Posterior vena cava (tissue), 2 donors: Measurements from ENCODE around the gene KRT6B. TPM values are rescaled to one million over a fixed set of nuclear protein-coding genes. Genes with fewer than 3 reads are reported as not detected.

Experiments used
- DNase-seq: peaks from one replicate; pipeline ENCODE4 v3.0.0-alpha.2; 2020; ENCODE audit warnings: low spot score
- intact Hi-C, 2 donors: fragments of 100-400 bp; cut with DNase I; formaldehyde crosslinking; loops; one replicate each; pipeline versions ENCODE4 v1.14.1 to v1.14.2; 2022 to 2023
- total RNA-seq, 2 donors: library from RNA; stranded (reverse); fragmentation: NEBNext Ultra II Directional; extraction: Animal tissue kit (Norgen Biotek cat#: 25700); gene quantifications; one replicate each; pipeline ENCODE4 v1.2.1, GENCODE V29; 2021
- donor health status: DM: yes; HTN: yes; CAD: no.
- donor health status: DM: yes; HTN: yes; CAD: no.

The KRT6B gene
- total RNA-seq, 2 donors from 2014 or later: not detected

DNA sequence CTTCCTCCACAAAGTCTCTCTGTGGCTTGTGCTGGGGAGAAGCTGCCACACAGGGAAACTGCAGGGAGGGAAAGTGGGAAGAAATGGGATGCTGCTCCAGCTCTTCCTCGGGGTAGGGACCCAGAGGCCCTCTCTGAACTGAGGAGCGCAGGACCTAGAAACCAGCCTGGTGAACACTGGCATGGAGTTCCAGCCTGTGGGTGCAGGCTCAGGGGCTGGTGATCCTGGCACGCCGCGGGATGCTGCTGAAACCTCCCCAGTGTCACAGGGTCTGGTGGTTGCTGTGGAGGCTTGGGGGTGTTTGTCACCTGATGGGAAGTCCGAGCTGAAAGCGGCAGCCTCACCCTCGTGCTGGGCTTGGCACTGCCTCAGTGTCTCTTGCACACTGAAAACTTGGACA, 12.5 kb downstream of the KRT6B start:
- intact Hi-C loops: no loop called here
- no peak for DNase-seq

GRCh38 chr12:52438305-52439301, 13.3 kb downstream of the KRT6B start:
- DNase-seq: no peak
- intact Hi-C loops: no loop called here

DNA sequence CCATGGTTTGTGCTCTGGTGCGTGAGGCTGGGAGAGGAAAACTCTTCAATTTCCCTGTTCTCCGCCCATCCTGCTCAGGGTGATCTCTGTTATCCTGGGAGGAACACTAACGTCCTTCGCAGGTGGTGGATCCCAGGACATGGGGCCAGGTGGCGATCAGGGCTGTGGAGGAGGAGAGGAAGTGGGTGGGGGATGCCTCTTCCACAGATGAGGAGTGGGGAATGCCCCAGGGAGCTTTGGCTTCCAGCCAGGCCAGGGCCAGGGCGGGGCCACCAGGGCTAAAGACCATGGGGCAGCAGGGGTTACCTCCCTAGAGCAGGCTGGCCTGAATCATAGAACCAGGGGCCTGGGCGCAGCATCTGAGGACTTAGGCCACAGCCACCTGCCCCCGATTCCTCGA, 14.4 kb downstream of the KRT6B start:
- DNase-seq: no peak
- intact Hi-C loops: no loop called here

GRCh38 chr12:52436828-52437474, 15.0 kb downstream of the KRT6B start:
- intact Hi-C loops: no loop called here
- DNase-seq: no peak

DNA sequence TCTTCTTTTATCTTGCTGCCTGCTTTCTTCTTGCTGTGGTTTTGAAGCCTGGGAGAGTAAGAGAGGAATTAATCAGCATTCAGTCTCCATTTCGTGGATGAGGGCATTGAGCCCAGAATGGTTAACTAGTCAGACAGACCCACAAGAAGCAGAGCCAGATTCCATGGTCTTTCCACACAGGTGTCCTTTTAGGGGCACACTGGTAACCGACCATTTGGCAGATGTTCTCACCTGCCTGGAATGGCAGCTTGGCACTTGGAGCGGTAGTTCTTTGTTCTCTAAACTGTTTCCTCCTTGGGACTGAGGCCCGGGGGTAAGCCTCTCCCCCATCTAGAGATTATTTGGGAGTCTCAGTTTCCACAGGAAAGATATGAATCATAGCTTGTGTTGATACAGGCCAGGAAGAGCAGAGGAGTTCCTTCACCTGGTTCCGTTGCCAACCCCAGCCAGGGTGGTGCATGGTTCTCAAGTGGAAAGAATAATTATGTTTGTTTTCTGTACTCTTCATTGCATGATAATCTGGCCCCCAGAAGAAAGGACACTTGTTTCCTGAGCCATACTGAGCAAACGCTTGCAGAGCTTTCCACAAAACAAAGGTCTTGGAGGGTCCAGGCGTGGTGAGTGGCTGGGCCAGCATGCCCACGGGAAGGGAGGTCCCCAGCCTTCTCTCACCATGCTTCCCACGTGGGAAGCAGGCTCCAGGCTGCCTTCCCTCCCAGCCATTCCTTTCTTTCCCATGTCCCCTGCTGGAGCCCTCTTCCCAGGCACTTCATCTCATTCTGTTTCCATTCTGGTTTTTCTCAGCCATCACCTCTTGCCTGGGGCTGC, 15.7 kb downstream of the KRT6B start:
- intact Hi-C loops: no loop called here

DNA sequence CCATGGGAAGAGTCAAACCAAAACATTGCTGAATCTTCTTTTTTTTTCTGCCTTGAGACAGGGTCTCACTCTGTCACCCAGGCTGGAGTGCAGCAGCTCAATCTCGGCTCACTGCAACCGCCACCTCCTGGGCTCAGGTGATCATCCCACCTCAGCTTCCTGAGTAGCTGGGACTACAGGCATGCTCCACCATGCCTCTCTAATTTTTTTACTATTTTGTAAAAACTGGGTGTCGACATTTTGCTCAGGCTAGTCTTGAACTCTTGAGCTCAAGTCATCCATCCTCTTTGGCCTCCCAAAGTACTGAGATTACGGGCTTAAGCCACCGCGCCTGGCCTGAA, 16.3 kb downstream of the KRT6B start:
- intact Hi-C loops: no loop called here
- no peak for DNase-seq

More for the DNA sequence above, 15.7 kb downstream of the KRT6B start:
- no peak for DNase-seq

DNA sequence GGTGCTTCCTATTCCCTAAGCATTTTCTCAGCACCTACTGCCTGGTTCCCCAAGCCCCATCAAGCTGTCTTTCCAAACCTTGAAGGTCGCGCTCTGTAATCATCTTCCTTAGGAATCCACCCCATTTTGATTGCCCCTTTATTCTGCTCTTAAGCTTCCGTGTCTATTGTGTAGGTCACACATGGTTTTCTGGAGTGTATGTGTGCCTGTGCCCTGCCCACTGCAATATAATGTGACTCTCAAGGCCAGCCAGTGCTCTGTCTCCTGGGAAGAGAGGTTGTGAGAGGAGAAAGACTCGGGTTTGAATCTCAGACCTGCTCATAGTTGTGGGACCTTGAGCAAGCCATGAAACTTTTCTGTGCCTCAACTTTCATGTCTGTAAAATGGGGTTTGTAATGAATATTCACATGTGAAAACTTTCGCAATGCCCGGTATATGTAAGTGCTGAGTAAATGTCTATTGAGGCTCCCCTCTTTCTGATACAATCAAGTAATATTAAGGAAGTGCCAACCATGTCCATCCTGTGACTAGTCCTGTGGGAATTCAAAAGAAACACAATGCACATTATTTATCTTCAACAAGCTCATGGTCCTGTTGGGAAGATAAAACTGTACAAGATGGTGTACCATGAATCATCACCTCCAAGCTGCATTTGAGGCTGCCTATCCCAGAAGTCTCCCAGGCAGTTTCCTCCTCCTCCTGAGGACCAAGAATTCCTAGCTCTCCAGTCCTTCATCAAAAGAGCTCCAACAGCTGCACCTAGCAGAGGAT, 17.0 kb downstream of the KRT6B start:
- DNase-seq: no peak
- intact Hi-C loops: no loop called here

DNA sequence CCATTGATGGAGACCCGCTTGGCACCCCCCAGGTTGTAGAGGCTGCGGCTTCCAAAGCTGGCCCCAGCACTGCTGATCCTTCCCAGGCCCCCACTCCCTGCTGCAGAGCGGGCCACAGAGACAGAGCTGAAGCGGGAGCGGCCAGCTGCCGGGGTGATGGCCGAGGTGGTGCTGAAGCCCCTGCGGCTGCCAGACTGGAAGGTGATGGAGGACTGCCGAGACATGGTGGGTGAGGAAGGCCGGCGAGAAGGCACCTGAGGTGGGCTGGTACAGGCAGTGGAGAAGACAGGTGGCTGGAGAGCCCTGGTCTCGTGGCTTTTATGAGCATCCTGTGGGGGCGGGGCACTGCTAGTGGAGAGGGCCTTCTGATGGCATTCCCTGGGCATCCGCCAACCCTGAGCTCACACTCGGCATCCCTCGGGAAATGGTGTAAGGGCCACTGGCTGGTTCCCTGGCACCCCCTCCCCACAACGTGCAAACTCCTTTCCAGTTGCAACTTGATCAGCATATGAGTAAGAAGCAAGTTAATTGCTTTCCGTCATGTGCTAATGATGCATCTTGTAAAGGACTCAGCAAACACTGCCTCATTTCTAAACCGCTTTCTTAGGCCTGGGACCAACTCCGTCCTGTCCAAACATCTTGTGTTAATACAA, 17.7 kb downstream of the KRT6B start, which contains the start of gene KRT75:
KRT75 (minus strand) TSS at position 291 of the 653 bp plus-strand sequence; CDS start at position 224, 67 bp downstream.
- intact Hi-C loops: no loop called here
- no peak for DNase-seq

GRCh38 chr12:52433501-52434080, 18.4 kb downstream of the KRT6B start:
- intact Hi-C loops: no loop called here
- peak; percentile 41 for DNase-seq

- intact Hi-C loops: no loop called here
- peak; percentile 64 for DNase-seq
Observed at GRCh38 chr12:52432559-52433207, 19.3 kb downstream of the KRT6B start.

DNA sequence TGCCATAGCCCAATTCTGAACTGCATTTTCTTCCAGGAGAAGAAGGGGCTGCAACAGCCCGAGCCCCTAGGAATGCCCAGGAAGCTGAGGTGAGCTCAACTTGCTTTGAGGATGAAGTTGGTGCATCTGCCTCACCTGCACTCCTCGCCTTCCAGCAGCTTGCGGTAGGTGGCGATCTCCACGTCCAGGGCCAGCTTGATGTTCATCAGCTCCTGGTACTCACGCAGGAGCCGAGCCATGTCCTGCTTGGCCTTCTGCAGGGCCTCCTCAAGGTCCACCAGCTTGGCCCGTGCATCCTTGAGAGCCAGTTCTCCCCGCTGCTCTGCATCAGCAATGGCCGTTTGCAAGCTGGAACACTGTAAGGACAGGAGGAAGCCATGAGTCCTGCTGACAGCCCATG, 23.8 kb downstream of the KRT6B start:
- intact Hi-C loops: no loop called here
- peak; percentile 66 for DNase-seq

DNA sequence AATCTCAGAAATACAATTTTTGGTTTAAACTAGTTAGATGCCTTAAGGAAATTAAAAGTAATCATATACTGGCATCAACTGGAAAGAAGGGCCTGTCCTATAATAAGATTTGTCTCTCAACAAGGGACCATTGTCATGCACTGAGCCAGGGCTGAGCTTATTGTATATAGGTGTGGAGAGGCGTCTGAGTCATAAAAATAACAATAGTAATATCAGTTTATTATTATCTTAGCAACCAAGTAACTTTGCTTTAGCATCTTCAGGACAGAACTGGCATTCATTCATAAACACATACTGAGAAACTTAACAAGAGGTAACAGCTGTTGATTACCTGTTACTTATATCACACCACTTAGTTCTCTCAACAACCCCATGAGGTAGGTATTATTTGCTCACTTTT, 24.9 kb downstream of the KRT6B start:
- peak; percentile 1 for DNase-seq
- intact Hi-C loops: no loop called here

DNA sequence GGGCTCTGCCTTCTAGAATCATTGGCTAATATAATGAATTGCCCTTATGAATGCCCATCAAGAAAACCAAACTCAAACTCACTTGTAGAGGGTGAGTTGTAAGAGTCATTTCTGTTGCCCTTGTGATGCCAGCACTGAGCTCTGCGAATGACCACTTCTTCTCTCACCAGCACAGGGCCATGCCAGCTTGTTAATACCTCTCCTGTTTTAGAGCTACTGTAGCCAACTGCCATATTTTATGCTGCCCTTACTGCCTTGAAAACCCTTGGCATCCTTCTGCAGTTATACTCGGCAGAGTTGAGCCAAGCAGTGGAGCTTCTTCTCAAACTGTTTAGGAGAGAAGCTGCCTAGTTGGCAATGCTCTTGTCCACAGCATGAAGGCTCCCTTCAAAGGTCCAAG, 25.9 kb downstream of the KRT6B start:
- intact Hi-C loops: no loop called here
- DNase-seq: peak; percentile 50

DNA sequence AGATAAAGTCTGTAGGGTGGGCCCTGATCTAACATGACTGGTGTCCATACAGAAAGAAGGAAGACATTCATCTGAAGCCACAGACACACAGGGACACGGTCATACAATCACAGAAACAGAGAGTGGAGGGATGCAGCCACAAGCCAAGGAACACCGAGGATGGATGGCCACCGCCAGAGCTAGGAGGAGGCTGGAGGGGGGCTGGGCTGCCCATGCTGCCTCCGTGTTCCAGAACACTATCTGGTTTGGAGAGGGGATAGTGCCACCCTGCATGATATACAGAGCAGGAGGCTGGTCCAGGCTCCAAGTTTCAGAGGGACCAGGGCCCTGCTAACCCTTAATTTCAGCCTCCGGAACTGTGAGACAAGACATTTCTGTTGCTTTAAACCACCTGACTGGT, 26.5 kb downstream of the KRT6B start:
- peak; percentile 77 for DNase-seq
- intact Hi-C loops: no loop called here

DNA sequence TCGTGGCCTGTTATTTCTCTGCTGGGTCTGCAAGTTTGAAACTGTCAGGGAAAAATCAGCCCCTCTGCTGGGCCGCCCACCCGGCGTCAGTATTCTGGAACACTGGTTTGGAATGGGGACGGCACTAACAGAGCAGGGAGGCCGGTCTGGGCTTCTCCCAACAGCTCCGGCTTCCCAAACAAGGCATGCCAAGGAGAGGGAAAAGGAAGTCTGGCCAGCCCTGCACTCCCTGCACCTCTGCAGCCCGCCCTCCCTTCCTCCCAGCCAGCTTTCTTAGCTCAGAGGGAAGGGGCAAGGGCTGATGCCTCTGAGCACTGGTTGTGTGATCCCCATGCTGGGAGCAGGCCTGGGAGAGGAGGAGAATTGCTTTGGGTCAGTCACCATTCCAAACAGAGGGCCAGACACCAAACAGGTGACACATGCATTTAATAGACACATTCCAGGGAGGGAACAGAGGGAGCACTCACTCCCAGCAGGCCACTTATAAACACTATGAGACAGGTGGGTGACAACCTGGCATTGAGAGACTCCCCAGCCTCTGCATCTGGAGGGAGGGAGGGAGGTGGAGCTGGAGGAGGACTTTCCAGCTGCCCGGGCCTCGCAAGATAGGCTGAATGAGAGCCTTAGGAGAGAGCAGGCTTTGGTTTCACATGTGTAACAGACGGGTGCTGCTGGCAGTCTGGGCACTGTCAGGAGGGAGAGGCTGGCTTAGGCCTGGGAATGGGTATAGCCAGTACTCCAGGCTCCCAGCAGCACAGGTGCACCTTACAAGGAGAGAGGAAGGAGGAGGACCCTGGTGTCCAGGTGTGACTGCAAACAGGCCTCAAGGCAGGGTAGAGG, 28.1 kb downstream of the KRT6B start:
- intact Hi-C loops: no loop called here
- no peak for DNase-seq

DNA sequence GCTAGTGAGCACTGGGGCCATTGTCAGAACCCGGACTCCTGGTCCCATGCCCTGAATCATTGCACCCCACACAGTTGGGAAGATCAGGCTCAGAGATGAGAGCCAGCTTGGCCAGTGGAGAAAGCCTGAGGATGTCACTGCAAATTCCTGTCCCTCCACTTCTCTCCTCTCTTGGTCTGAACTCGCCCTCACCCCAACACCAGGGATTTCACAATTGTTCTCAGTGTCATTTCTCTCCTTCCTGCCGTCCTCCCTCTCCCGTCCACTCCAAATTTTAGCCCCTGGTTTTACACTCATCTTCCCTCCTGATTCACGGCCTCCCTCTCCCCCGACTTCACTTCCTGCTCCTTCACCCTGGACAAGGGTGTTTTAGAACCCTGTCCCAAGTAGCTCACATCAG, 28.9 kb downstream of the KRT6B start:
- intact Hi-C loops: no loop called here
- DNase-seq: no peak

DNA sequence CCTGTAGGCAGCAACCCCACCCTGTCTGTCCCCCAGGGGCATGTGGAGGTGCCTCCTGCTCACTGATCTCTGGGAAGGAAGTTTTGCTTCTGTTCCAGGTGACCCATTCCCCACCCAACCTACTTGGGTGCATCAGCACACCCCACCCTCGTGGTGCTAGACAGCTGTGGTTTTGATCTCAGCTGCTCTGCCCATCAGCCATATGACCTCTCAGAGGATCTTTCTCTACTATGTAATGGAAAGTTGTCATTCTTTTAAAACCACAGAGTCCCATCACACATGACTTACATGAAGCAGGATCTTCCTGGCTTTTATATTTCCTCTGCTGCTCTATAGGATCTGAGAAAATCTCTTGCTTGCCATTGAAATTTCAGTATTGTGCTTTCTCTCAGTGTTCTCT, 32.3 kb downstream of the KRT6B start:
- intact Hi-C loops: no loop called here
- DNase-seq: no peak
